SK-N-SH (cell line): ENCODE data around the gene CD68. TPM values are rescaled to one million over a fixed set of nuclear protein-coding genes. Genes with fewer than 3 reads are reported as not detected.
A peak's percentile ranks its signal among the peaks of the same experiment; 100 is the strongest.

Source experiments
- CTCF ChIA-PET: fragments of 300-600, 350-600 bp; formaldehyde crosslinking; extraction: SDS; loops from one replicate; lab custom pipeline; 2021; lab: Yijun Ruan, JAX
- POLR2A ChIA-PET: fragments of 350-600 bp; sonication (Branson Sonifier 250); formaldehyde crosslinking; extraction: SDS; loops from one replicate; lab custom pipeline; 2020; ENCODE audit warnings: antibody characterized with exemption, inconsistent platforms; lab: Yijun Ruan, JAX
- DNase-seq: peaks from one replicate; pipeline ENCODE4 v3.0.0; 2012
- H2AFZ ChIP-seq: fragments of 200-600 bp; sonication (generic); 2 replicates; pipeline ENCODE4 v1.8.1; 2016; ENCODE audit warnings: antibody characterized with exemption, mild to moderate bottlenecking, low read depth
- H3F3A ChIP-seq: fragments of 200-600 bp; sonication (generic); replicated peaks from 2 replicates; pipeline ENCODE3; 2016; ENCODE audit warnings: antibody characterized with exemption, mild to moderate bottlenecking; ENCODE audit not compliant: insufficient read depth
- H3K27ac ChIP-seq, 2 experiments: fragments of 200-500 bp in 1 of 2; fragments of 200-600 bp in 1 of 2; sonication (Bioruptor generic) in 1 of 2; sonication (generic), shearing (Covaris generic) in 1 of 2; 2 replicates each; pipeline versions ENCODE4 v1.5.1 to v1.6.1; 2014 to 2016; ENCODE audit warnings: low read depth in 2 of 2, inconsistent platforms in 1 of 2, low read length in 1 of 2, mild to moderate bottlenecking in 1 of 2, mixed read lengths in 1 of 2
- H3K27me3 ChIP-seq: fragments of 200-600 bp; sonication (generic), shearing (Covaris generic); 2 replicates; pipeline ENCODE4 v1.6.1; 2016; ENCODE audit warnings: mixed run types; ENCODE audit not compliant: insufficient read depth
- H3K36me3 ChIP-seq, 2 experiments: fragments of 200-500 bp in 1 of 2; fragments of 200-600 bp in 1 of 2; sonication (Bioruptor generic) in 1 of 2; sonication (generic) in 1 of 2; replicated peaks in 1 of 2; 2 replicates each; pipeline versions ENCODE3 to v1.5.1; 2014 to 2016; ENCODE audit warnings: low read length in 1 of 2, mild to moderate bottlenecking in 1 of 2; ENCODE audit not compliant: insufficient read depth in 2 of 2, control insufficient read depth in 1 of 2
- H3K4me1 ChIP-seq, 2 experiments: fragments of 200-500 bp in 1 of 2; fragments of 200-600 bp in 1 of 2; sonication (Bioruptor generic) in 1 of 2; sonication (generic), shearing (Covaris generic) in 1 of 2; 2 replicates each; pipeline versions ENCODE4 v1.5.1 to v1.6.1; 2014 to 2016; ENCODE audit warnings: low read depth in 1 of 2, low read length in 1 of 2, mixed run types in 1 of 2; ENCODE audit not compliant: insufficient read depth in 2 of 2, control insufficient read depth in 1 of 2
- H3K4me2 ChIP-seq: fragments of 200-600 bp; sonication (generic), shearing (Covaris generic); 2 replicates; pipeline ENCODE4 v1.6.1; 2017; ENCODE audit warnings: mixed run types
- H3K4me3 ChIP-seq, 2 experiments: fragments of 200-500 bp in 1 of 2; fragments of 200-600 bp in 1 of 2; sonication (Bioruptor generic) in 1 of 2; sonication (generic), shearing (Covaris generic) in 1 of 2; 2 replicates each; pipeline versions ENCODE4 v1.5.1 to v1.8.1; 2014 to 2016; ENCODE audit warnings: low read depth in 2 of 2, inconsistent platforms in 1 of 2, low read length in 1 of 2, mild to moderate bottlenecking in 1 of 2, mixed read lengths in 1 of 2, moderate library complexity in 1 of 2
- H3K79me2 ChIP-seq: fragments of 200-600 bp; sonication (generic); 2 replicates; pipeline ENCODE4 v1.8.1; 2017; ENCODE audit warnings: mild to moderate bottlenecking; ENCODE audit not compliant: insufficient read depth
- H3K9ac ChIP-seq: fragments of 200-600 bp; sonication (generic); 2 replicates; pipeline ENCODE4 v1.6.1; 2017; ENCODE audit warnings: mixed run types
- H3K9me2 ChIP-seq: fragments of 200-600 bp; sonication (generic); 2 replicates; pipeline ENCODE4 v1.6.1; 2017; ENCODE audit warnings: mixed run types
- H3K9me3 ChIP-seq: fragments of 200-600 bp; sonication (generic); 2 replicates; pipeline ENCODE4 v1.6.1; 2017; ENCODE audit warnings: mixed run types, mild to moderate bottlenecking, moderate library complexity
- H4K20me1 ChIP-seq: fragments of 200-600 bp; sonication (generic); 2 replicates; pipeline ENCODE4 v1.6.1; 2017; ENCODE audit warnings: mild to moderate bottlenecking, mixed run types; ENCODE audit not compliant: insufficient read depth
- EP300 ChIP-seq, 2 experiments: IDR thresholded peaks; 2 replicates each; pipeline versions ENCODE4 v1.4.0 to v1.6.1; 2012; ENCODE audit warnings: borderline replicate concordance in 1 of 2, low read depth in 1 of 2, low read length in 1 of 2
- FOSL2 ChIP-seq: IDR thresholded peaks from 2 replicates; pipeline ENCODE4 v1.4.0; 2012; ENCODE audit warnings: low read depth, mild to moderate bottlenecking, moderate library complexity, borderline replicate concordance
- FOXJ3 ChIP-seq: sonication (generic); formaldehyde crosslinking; IDR thresholded peaks from 2 replicates; pipeline ENCODE4 v1.5.1; 2020; ENCODE audit warnings: mild to moderate bottlenecking, missing genetic modification reagents
- FOXM1 ChIP-seq: IDR thresholded peaks from 2 replicates; pipeline ENCODE4 v1.4.0; 2012; ENCODE audit warnings: low read depth, mild to moderate bottlenecking
- GABPA ChIP-seq: IDR thresholded peaks from 2 replicates; pipeline ENCODE4 v1.4.0; 2012; ENCODE audit warnings: low read depth, mild to moderate bottlenecking
- IRF3 ChIP-seq: fragments of 150-350 bp; IDR thresholded peaks from 2 replicates; pipeline ENCODE4 v1.6.1; 2016; ENCODE audit warnings: mild to moderate bottlenecking, low read depth, low read length
- JUND ChIP-seq: IDR thresholded peaks from 2 replicates; pipeline ENCODE4 v1.4.0; 2012
- NFIC ChIP-seq: IDR thresholded peaks from 2 replicates; pipeline ENCODE4 v1.4.0; 2012; ENCODE audit warnings: borderline replicate concordance
- NRF1 ChIP-seq: IDR thresholded peaks from 2 replicates; pipeline ENCODE4 v1.6.1; 2012; ENCODE audit warnings: low read depth, mild to moderate bottlenecking, low read length
- POLR2AphosphoS5 ChIP-seq: IDR thresholded peaks from 2 replicates; pipeline ENCODE4 v1.6.1; 2012; ENCODE audit warnings: low read depth, low read length
- RCOR1 ChIP-seq: fragments of 150-350 bp; IDR thresholded peaks from 2 replicates; pipeline ENCODE4 v1.6.1; 2017; ENCODE audit warnings: antibody characterized with exemption, low read length
- RXRA ChIP-seq: IDR thresholded peaks from 2 replicates; pipeline ENCODE4 v1.4.0; 2012; ENCODE audit warnings: low read depth, mild to moderate bottlenecking, borderline replicate concordance
- TEAD4 ChIP-seq: IDR thresholded peaks from 2 replicates; pipeline ENCODE4 v1.4.0; 2012; ENCODE audit warnings: mild to moderate bottlenecking, borderline replicate concordance; ENCODE audit not compliant: insufficient read depth
- YY1 ChIP-seq: IDR thresholded peaks from 2 replicates; pipeline ENCODE4 v1.4.0; 2012; ENCODE audit warnings: low read depth, mild to moderate bottlenecking
- WGBS: methylation state at CpG from one replicate; pipeline ENCODE4 v1.1.6; 2017; ENCODE audit warnings: low lambda C conversion rate; 5-methylcytosine and 5-hydroxymethylcytosine counted together
- polyA plus RNA-seq, 3 experiments: library from polyadenylated mRNA; depleted of rRNA; stranded (reverse); fragments of >200 nt; gene quantifications; 2 replicates each; pipeline ENCODE4 v1.2.3, GENCODE V29; 2012
- TF ChIP-seq, protein P1 (sequence below): IDR thresholded peaks from 2 replicates; pipeline ENCODE4 v1.4.0; 2012; ENCODE audit warnings: low read depth, borderline replicate concordance
- TF ChIP-seq, protein P2 (sequence below): fragments of 200-600 bp; sonication (generic); IDR thresholded peaks from 2 replicates; pipeline ENCODE4 v1.6.1; 2017; ENCODE audit warnings: antibody characterized with exemption, mild to moderate bottlenecking, moderate library complexity
- TF ChIP-seq, protein P3 (sequence below): IDR thresholded peaks from 2 replicates; pipeline ENCODE4 v1.4.0; 2012; ENCODE audit warnings: low read depth

Gene CD68
- polyA plus RNA-seq, 1 of the 3 experiments (the other 2 are of a cell fraction) = 62.4 TPM

GRCh38 chr17:7587420-7588151, 8.1 kb downstream of the CD68 start (continued):
- TF ChIP-seq, protein P1, sequence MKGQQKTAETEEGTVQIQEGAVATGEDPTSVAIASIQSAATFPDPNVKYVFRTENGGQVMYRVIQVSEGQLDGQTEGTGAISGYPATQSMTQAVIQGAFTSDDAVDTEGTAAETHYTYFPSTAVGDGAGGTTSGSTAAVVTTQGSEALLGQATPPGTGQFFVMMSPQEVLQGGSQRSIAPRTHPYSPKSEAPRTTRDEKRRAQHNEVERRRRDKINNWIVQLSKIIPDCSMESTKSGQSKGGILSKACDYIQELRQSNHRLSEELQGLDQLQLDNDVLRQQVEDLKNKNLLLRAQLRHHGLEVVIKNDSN = no peak
- TF ChIP-seq FOXM1 = no peak
- TF ChIP-seq TEAD4 = 0 out of 2 replicates have a peak, but pooled peaks have one; percentile 16
- TF ChIP-seq RCOR1 = no peak
- TF ChIP-seq IRF3 = no peak
- no peak for TF ChIP-seq POLR2AphosphoS5
- TF ChIP-seq RXRA = no peak; the same call in 1 of the 2 replicates
- TF ChIP-seq, protein P2, sequence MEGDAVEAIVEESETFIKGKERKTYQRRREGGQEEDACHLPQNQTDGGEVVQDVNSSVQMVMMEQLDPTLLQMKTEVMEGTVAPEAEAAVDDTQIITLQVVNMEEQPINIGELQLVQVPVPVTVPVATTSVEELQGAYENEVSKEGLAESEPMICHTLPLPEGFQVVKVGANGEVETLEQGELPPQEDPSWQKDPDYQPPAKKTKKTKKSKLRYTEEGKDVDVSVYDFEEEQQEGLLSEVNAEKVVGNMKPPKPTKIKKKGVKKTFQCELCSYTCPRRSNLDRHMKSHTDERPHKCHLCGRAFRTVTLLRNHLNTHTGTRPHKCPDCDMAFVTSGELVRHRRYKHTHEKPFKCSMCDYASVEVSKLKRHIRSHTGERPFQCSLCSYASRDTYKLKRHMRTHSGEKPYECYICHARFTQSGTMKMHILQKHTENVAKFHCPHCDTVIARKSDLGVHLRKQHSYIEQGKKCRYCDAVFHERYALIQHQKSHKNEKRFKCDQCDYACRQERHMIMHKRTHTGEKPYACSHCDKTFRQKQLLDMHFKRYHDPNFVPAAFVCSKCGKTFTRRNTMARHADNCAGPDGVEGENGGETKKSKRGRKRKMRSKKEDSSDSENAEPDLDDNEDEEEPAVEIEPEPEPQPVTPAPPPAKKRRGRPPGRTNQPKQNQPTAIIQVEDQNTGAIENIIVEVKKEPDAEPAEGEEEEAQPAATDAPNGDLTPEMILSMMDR = 0 out of 2 replicates have a peak, but pooled peaks have one; percentile 6

GRCh38 chr17:7588553-7589203, 9.2 kb downstream of the CD68 start:
- CTCF ChIA-PET = interaction anchor here (0.7 to 3.4 kb wide), 27 partner anchors 9 to 453 kb away, joined by 3 to 22 read pairs (median 4); partner anchors contain the start of genes CD68, DNAH2, FXR2 and KDM6B
- Histone ChIP-seq H3K79me2 (peaks cover 30% of the 10 kb centered on the region), H3K4me2 (peak overlapping the region; percentile 68), H3F3A (peaks cover 42% of the 10 kb centered on the region), H3K27me3 (no peaks in the 10 kb centered on the region), H3K9me2 (no peaks in the 10 kb centered on the region), H2AFZ (no peak overlapping the region), H4K20me1 (no peaks in the 10 kb centered on the region), H3K27ac (peak overlapping the region in 1 of 2 experiments; percentile 65; a peak in 2 of 4 replicates), H3K9ac (peak overlapping the region; percentile 27; the same call in 1 of the 2 replicates), H3K4me3 (0 out of 4 replicates have a peak overlapping the region, but pooled peaks of 1 of the 2 experiments have one; percentile 3), H3K36me3 (peaks cover 14 to 49% of the 10 kb centered on the region in 2 experiments), H3K4me1 (peaks cover 17 to 32% of the 10 kb centered on the region in 2 experiments), H3K9me3 (no peaks in the 10 kb centered on the region)
- no peak for TF ChIP-seq POLR2AphosphoS5
- TF ChIP-seq JUND = no peak
- no peak for TF ChIP-seq FOXJ3 (CRISPR knock-in tag)
- no peak for TF ChIP-seq NFIC
- no peak for TF ChIP-seq NRF1
- no peak for TF ChIP-seq RCOR1
- TF ChIP-seq GABPA = no peak
- no peak for TF ChIP-seq EP300 (IDR thresholded peaks at IDR 0.05; ENCODE audit: borderline replicate concordance in 1 of 2, low read depth in 1 of 2, low read length in 1 of 2)
- TF ChIP-seq, protein P3, sequence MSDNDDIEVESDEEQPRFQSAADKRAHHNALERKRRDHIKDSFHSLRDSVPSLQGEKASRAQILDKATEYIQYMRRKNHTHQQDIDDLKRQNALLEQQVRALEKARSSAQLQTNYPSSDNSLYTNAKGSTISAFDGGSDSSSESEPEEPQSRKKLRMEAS = no peak
- TF ChIP-seq FOSL2 = no peak
- no peak for TF ChIP-seq YY1
- peak; percentile 47 for DNase-seq
- POLR2A ChIA-PET = interaction anchor here (0.6 to 3.5 kb wide), 6 partner anchors 9 to 97 kb away, joined by 3 to 23 read pairs (median 3); partner anchors contain the start of genes CD68, FXR2, SAT2 and TP53
- 88% methylated on average over 6 of the region's 30 CpGs for WGBS
